ENCODE results near the gene CIDEB.

CIDEB gene

GRCh38 chr14:24340606-24341005 is 32.8 kb upstream of the CIDEB start:
- ATAC-seq, result no peak
- TF ChIP-seq PATZ1 (CRISPR knock-in tag; IDR thresholded peaks at IDR 0.05; ENCODE audit: borderline replicate concordance), result no peak
- TF ChIP-seq ZC3H10 (CRISPR knock-in tag; IDR thresholded peaks at IDR 0.05), result no peak
- no peak for TF ChIP-seq TCF4 (CRISPR knock-in tag; IDR thresholded peaks at IDR 0.05; ENCODE audit: borderline replicate concordance)
- TF ChIP-seq CSDC2 (CRISPR knock-in tag; IDR thresholded peaks at IDR 0.05), result no peak
- TF ChIP-seq CSRNP3 (CRISPR knock-in tag; IDR thresholded peaks at IDR 0.05), result no peak
- TF ChIP-seq ESRRG (CRISPR knock-in tag; IDR thresholded peaks at IDR 0.05), result no peak
- no peak for TF ChIP-seq PPARA (CRISPR knock-in tag; IDR thresholded peaks at IDR 0.05; ENCODE audit: borderline replicate concordance)
- no peak for TF ChIP-seq ZFP3 (CRISPR knock-in tag; IDR thresholded peaks at IDR 0.05)
- TF ChIP-seq, protein P1, sequence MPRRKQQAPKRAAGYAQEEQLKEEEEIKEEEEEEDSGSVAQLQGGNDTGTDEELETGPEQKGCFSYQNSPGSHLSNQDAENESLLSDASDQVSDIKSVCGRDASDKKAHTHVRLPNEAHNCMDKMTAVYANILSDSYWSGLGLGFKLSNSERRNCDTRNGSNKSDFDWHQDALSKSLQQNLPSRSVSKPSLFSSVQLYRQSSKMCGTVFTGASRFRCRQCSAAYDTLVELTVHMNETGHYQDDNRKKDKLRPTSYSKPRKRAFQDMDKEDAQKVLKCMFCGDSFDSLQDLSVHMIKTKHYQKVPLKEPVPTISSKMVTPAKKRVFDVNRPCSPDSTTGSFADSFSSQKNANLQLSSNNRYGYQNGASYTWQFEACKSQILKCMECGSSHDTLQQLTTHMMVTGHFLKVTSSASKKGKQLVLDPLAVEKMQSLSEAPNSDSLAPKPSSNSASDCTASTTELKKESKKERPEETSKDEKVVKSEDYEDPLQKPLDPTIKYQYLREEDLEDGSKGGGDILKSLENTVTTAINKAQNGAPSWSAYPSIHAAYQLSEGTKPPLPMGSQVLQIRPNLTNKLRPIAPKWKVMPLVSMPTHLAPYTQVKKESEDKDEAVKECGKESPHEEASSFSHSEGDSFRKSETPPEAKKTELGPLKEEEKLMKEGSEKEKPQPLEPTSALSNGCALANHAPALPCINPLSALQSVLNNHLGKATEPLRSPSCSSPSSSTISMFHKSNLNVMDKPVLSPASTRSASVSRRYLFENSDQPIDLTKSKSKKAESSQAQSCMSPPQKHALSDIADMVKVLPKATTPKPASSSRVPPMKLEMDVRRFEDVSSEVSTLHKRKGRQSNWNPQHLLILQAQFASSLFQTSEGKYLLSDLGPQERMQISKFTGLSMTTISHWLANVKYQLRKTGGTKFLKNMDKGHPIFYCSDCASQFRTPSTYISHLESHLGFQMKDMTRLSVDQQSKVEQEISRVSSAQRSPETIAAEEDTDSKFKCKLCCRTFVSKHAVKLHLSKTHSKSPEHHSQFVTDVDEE (CRISPR knock-in tag; IDR thresholded peaks at IDR 0.05), result no peak
- TF ChIP-seq ZFP30 (CRISPR knock-in tag; IDR thresholded peaks at IDR 0.05), result no peak
- no peak for TF ChIP-seq RARB (CRISPR knock-in tag; IDR thresholded peaks at IDR 0.05)
- no peak for TF ChIP-seq ZNF8 (CRISPR knock-in tag; IDR thresholded peaks at IDR 0.05)
- no peak for TF ChIP-seq ARNTL (CRISPR knock-in tag; IDR thresholded peaks at IDR 0.05; ENCODE audit: borderline replicate concordance, low read depth)
- TF ChIP-seq, protein P2, sequence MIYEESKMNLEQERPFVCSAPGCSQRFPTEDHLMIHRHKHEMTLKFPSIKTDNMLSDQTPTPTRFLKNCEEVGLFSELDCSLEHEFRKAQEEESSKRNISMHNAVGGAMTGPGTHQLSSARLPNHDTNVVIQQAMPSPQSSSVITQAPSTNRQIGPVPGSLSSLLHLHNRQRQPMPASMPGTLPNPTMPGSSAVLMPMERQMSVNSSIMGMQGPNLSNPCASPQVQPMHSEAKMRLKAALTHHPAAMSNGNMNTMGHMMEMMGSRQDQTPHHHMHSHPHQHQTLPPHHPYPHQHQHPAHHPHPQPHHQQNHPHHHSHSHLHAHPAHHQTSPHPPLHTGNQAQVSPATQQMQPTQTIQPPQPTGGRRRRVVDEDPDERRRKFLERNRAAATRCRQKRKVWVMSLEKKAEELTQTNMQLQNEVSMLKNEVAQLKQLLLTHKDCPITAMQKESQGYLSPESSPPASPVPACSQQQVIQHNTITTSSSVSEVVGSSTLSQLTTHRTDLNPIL (CRISPR knock-in tag; IDR thresholded peaks at IDR 0.05; ENCODE audit: low read depth), result no peak
- no peak for TF ChIP-seq ZNF70 (CRISPR knock-in tag; IDR thresholded peaks at IDR 0.05)
- TF ChIP-seq SNAI2 (CRISPR knock-in tag; IDR thresholded peaks at IDR 0.05), result no peak
- no peak for TF ChIP-seq TOX (CRISPR knock-in tag; IDR thresholded peaks at IDR 0.05; ENCODE audit: borderline replicate concordance)
- no peak for TF ChIP-seq OSR1 (CRISPR knock-in tag; IDR thresholded peaks at IDR 0.05)

DNA sequence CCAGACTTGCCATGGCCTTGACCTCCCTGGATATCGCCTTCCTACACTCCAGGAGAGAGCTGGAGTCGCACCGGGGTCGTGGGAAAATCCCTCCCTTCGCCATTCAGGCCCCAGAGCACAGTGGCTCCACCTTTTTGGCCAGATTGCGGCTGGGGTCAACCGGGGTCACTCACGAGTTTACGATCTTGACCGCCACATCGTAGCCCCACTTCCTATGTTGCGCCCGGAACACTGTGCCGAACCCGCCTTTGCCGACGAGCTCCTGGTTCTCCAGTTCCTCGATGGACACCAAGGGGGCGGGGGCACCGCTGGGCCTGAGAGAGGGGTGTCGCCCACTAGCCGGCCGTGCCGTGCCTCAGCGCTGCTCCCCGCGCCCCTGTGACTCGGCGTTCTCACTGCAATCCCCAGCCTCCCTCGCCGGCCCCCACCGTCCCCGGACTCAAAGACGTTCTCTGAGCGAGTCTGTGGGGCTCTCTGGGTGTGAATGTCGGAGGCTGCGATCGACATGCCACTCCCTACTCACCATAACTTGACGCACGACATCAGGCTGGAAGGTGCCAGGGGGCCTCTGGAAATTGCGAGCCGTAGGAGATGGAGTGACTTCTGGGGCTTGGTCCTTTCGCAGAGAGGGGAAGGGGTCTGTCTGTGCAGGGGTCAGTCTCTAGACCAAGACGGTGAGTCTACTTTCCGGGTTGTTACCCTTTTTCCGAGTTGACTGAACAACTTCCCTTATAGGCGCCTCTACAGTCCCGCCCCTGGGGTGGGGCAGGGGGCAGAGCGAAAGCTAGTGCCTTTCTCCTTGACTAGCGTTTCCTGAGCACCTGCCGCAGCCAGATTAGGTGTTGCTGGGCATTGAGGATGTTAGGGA is 31.7 kb upstream of the CIDEB start, which contains the start of gene RIPK3:
TSS of gene RIPK3 (minus strand) at position 708 of the 868 bp plus-strand sequence. CDS start at position 543, 165 bp downstream.
- no peak for ATAC-seq
- TF ChIP-seq SNAI2 (CRISPR knock-in tag; IDR thresholded peaks at IDR 0.05), result no peak
- TF ChIP-seq ZC3H10 (CRISPR knock-in tag; IDR thresholded peaks at IDR 0.05), result no peak
- no peak for TF ChIP-seq CSDC2 (CRISPR knock-in tag; IDR thresholded peaks at IDR 0.05)
- no peak for TF ChIP-seq ZNF565 (CRISPR knock-in tag; conservative IDR thresholded peaks at IDR 0.05; ENCODE audit: low read depth)
- TF ChIP-seq RARB (CRISPR knock-in tag; IDR thresholded peaks at IDR 0.05), result no peak
- TF ChIP-seq, protein P1 (CRISPR knock-in tag; IDR thresholded peaks at IDR 0.05), result no peak
- no peak for TF ChIP-seq PATZ1 (CRISPR knock-in tag; IDR thresholded peaks at IDR 0.05; ENCODE audit: borderline replicate concordance)
- no peak for TF ChIP-seq ARNTL (CRISPR knock-in tag; IDR thresholded peaks at IDR 0.05; ENCODE audit: borderline replicate concordance, low read depth)
- no peak for TF ChIP-seq TCF4 (CRISPR knock-in tag; IDR thresholded peaks at IDR 0.05; ENCODE audit: borderline replicate concordance)
